Neural crest cell (in vitro differentiated cells): Measurements from ENCODE around the gene TMEM117. TPM values are rescaled to one million over a fixed set of nuclear protein-coding genes. Genes with fewer than 3 reads are reported as not detected.

Experiments
- DNase-seq: peaks from one replicate; pipeline ENCODE4 v3.0.0; 2021; ENCODE audit warnings: low read depth, mixed read lengths, low spot score
- H3K27ac Mint-ChIP-seq: one replicate; pipeline ENCODE4 v1.8.0; 2021; ENCODE audit warnings: mild to moderate bottlenecking, mixed read lengths; ENCODE audit not compliant: unreplicated experiment
- H3K27me3 Mint-ChIP-seq: 2 replicates; pipeline ENCODE4 v1.8.0; 2021; ENCODE audit warnings: low read depth, mild to moderate bottlenecking, mixed read lengths
- H3K36me3 Mint-ChIP-seq: 2 replicates; pipeline ENCODE4 v1.8.0; 2021; ENCODE audit warnings: low read depth, mild to moderate bottlenecking, mixed read lengths
- H3K4me1 Mint-ChIP-seq: 2 replicates; pipeline ENCODE4 v1.8.0; 2021; ENCODE audit warnings: mixed read lengths
- H3K4me3 Mint-ChIP-seq: one replicate; pipeline ENCODE4 v1.8.0; 2021; ENCODE audit warnings: mild to moderate bottlenecking, mixed read lengths
- H3K9me3 Mint-ChIP-seq: 2 replicates; pipeline ENCODE4 v1.8.0; 2021; ENCODE audit warnings: mixed read lengths
- total RNA-seq: library from RNA; stranded (reverse); gene quantifications from 2 replicates; pipeline ENCODE4 v1.2.1, GENCODE V29; 2021
- TF ChIP-seq, protein P1 (sequence below): fragments of 200-600 bp; sonication (generic); conservative IDR thresholded peaks from 2 replicates; pipeline ENCODE4 v1.5.0; 2021; ENCODE audit warnings: antibody characterized with exemption, mild to moderate bottlenecking

The TMEM117 gene
- total RNA-seq, 1 donor from 2014 or later: 7.6 TPM

DNA sequence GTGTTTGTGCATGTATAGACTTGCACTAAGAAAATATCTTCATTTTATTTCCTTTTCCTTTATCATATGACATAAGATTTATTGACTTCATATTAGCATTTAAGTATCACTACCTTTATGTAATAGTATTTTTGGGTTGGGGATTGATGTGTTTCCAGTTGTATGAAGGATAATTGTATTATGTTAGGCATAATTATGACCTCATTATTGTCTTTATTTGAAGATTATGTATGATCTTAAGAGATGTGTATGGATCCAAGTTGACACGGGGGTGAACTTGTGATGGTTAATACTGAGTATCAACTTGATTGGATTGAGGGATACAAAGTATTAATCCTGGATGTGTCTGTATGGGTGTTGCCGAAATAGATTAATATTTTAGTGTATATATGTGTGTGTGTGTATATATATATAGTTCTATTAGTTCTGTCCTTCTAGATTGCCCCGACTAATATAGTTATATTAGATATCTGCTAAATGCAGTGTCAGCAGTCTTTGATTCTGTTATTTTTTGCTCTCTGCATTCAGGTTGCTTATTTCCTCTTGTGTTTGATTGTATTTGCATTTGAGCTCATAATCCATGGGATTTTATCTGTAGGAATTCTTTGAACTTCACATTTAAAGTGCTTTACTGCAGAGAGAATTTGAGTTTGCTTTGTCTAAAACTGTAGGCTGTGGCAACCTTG, 211.0 kb downstream of the TMEM117 start:
- TF ChIP-seq, protein P1, sequence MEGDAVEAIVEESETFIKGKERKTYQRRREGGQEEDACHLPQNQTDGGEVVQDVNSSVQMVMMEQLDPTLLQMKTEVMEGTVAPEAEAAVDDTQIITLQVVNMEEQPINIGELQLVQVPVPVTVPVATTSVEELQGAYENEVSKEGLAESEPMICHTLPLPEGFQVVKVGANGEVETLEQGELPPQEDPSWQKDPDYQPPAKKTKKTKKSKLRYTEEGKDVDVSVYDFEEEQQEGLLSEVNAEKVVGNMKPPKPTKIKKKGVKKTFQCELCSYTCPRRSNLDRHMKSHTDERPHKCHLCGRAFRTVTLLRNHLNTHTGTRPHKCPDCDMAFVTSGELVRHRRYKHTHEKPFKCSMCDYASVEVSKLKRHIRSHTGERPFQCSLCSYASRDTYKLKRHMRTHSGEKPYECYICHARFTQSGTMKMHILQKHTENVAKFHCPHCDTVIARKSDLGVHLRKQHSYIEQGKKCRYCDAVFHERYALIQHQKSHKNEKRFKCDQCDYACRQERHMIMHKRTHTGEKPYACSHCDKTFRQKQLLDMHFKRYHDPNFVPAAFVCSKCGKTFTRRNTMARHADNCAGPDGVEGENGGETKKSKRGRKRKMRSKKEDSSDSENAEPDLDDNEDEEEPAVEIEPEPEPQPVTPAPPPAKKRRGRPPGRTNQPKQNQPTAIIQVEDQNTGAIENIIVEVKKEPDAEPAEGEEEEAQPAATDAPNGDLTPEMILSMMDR: no peak
- H3K4me3 Mint-ChIP-seq: no peak overlapping the region
- H3K27ac Mint-ChIP-seq: no peak overlapping the region
- DNase-seq: no peak
- H3K36me3 Mint-ChIP-seq: peaks cover 7% of the 10 kb centered on the region
- H3K9me3 Mint-ChIP-seq: peaks cover 5% of the 10 kb centered on the region
- H3K4me1 Mint-ChIP-seq: no peaks in the 10 kb centered on the region
- no peaks in the 10 kb centered on the region for H3K27me3 Mint-ChIP-seq

DNA sequence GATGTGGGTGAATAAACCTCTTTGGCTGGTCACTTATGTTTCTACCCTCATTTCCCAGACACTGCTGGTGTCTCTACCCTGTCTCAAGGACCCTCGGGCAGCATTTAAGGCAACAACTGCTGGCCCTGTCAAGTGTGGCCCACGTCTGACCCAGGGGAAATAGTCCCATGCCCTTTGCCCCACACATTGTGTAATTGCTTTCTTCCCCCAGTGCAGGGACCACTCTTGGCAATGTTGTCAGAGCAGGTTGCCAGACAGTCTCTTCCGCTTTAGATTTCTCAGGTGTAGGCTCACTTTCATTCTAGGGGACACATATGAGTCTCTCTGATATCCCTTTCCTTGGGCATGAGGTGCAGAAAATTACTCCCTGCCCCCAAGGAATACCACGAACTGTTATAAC, 216.7 kb downstream of the TMEM117 start:
- no peaks in the 10 kb centered on the region for H3K27me3 Mint-ChIP-seq
- H3K36me3 Mint-ChIP-seq: no peaks in the 10 kb centered on the region
- H3K4me3 Mint-ChIP-seq: no peak overlapping the region
- no peak overlapping the region for H3K27ac Mint-ChIP-seq
- TF ChIP-seq, protein P1: no peak
- no peaks in the 10 kb centered on the region for H3K4me1 Mint-ChIP-seq
- H3K9me3 Mint-ChIP-seq: no peaks in the 10 kb centered on the region
- no peak for DNase-seq

DNA sequence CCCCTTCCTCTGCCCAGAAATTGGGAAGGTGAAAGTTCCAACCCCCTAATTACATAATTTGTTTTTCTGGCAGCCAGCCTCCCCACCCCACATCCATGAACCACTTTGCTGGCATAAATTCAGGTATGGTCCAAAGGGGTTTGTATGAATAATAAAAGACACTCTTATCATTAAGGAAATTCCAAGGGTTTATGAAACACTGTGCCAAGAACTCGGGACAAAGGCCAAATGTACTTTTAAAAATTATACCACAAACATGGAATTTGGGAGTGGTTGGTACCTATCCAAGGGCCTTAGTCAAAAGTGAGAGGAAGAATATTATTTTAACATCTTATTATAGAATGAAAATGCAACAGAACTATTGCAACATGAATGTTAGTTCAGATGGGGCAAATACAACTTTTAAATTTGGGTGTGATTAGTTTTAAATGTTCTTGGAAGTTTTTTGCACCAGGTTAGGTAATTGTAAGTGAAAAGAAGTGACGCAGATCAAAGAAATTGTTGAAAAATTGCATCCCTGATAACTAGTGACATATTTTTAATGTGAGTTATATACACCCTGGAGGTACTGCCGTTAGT, 217.8 kb downstream of the TMEM117 start:
- Mint-ChIP-seq H3K4me3 (no peak overlapping the region), H3K36me3 (no peaks in the 10 kb centered on the region), H3K27ac (no peak overlapping the region), H3K4me1 (no peaks in the 10 kb centered on the region), H3K27me3 (no peaks in the 10 kb centered on the region), H3K9me3 (no peaks in the 10 kb centered on the region)
- DNase-seq: no peak
- TF ChIP-seq, protein P1: no peak

DNA sequence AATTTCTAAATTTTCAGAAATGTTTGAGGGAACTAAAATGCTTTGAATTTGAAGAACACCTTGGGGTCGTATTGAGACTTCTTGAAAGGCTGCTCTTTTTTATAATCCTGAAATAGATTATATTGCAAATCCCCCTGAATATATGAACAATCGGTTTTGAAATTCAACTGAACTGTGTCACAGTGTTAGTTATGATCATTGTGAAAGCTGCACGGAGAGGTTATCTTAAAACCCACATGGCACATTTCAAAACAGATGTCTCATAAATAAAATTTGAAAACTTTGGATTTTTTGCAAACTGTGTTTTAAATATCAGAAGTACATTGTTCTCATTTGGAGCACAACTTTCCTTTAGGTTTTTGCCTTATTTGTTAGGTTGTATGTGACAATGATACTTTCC, 218.4 kb downstream of the TMEM117 start:
- no peak for DNase-seq
- TF ChIP-seq, protein P1: no peak
- no peak overlapping the region for H3K4me3 Mint-ChIP-seq
- H3K36me3 Mint-ChIP-seq: no peaks in the 10 kb centered on the region
- no peak overlapping the region for H3K27ac Mint-ChIP-seq
- H3K27me3 Mint-ChIP-seq: no peaks in the 10 kb centered on the region
- no peaks in the 10 kb centered on the region for H3K9me3 Mint-ChIP-seq
- H3K4me1 Mint-ChIP-seq: no peaks in the 10 kb centered on the region

DNA sequence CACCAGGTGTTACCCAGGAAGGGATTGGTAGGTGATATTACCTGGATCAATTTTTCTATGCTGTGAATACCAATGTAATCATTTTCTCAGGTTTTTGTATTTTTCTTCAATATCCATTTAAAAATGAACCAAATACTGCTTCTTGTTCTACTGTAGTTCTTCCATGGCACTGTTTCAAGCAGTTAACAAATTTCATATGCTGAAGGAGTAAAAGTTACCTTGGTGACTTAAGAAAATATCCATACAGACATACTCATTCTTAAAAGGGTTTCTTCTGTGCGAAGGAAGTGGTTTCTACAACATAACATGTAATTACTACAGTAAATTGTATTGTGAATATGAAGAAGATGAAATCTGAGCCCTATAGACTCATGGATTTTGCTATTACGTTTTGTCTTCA, 222.5 kb downstream of the TMEM117 start:
- H3K9me3 Mint-ChIP-seq: no peaks in the 10 kb centered on the region
- H3K4me1 Mint-ChIP-seq: peaks cover under 1% of the 10 kb centered on the region
- DNase-seq: no peak
- H3K27ac Mint-ChIP-seq: no peak overlapping the region
- no peaks in the 10 kb centered on the region for H3K27me3 Mint-ChIP-seq
- H3K4me3 Mint-ChIP-seq: no peak overlapping the region
- no peaks in the 10 kb centered on the region for H3K36me3 Mint-ChIP-seq
- TF ChIP-seq, protein P1: no peak
